Ecto neural progenitor cell (in vitro differentiated cells): ENCODE data around the gene ERP27.

ENCODE experiments used
- DNase-seq: peaks from one replicate; pipeline ENCODE4 v3.0.0-alpha.2; 2018; ENCODE audit warnings: low spot score

The ERP27 gene

GRCh38 chr12:14868916-14869506 is 69.3 kb downstream of the ERP27 start:
- no peak for DNase-seq
